ENCODE data around the gene IRF2. TPM values are rescaled to one million over a fixed set of nuclear protein-coding genes. Genes with fewer than 3 reads are reported as not detected.
A peak's percentile ranks its signal among the peaks of the same experiment; 100 is the strongest.

Gene IRF2
- total RNA-seq, 2 experiments from 2014 or later: 11.4 to 14.9 TPM

DNA sequence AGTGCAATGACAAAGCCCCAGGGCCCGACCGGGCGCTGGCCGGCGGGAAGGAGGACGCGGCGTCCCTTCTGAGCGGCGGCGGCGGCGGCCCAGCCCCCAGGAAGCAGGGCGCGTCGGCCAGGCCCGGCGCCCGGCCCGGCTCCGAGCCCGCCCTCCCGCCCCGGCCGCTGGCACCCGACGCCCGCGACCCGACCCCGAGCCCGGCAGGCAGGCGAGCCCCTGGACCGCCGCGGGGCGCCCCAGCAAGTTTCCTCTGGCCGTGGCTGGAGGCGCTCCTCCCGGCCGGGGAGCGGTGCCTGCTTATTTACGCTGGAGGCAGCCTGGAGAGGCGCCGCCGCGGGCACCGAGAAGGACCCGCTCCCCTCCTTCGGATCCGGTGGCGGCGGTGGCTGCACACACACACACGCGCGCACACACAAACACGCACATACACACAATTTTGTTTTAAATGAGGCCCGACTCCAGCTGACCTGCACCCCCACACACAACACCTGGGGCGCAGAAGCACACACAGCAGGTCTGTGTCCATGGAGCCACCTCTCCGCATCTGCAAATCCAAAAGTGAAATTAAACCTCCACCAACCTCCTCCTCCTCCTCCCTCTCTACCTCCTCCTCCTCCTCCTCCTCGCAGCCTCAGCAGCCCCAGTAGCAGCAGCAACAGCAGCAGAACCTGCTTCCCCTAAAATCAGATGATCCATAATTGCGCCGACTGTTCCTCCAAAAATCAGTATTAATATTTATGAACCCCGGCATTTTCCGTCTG lies 669 bp downstream of the IRF2 start:
- Histone ChIP-seq H3K36me3 (ENCODE audit: insufficient read depth, low read length) (peaks cover 13% of the 10 kb centered on the region), H3K4me3 (ENCODE audit: low read length) (peak overlapping the region; percentile 99), H3K4me1 (ENCODE audit: insufficient read depth, low read length) (peaks cover 59% of the 10 kb centered on the region), H3K9me3 (ENCODE audit: control insufficient read depth in 1 of 2, insufficient read depth in 1 of 2, low read length in 2 of 2) (no peaks in the 10 kb centered on the region), H3K27me3 (ENCODE audit: control insufficient read depth in 1 of 2, insufficient read depth in 2 of 2, low read length in 2 of 2) (no peaks in the 10 kb centered on the region), H3K27ac (ENCODE audit: low read depth in 1 of 2, low read length in 2 of 2) (peak overlapping the region; percentile 82 to 84)
- Mint-ChIP-seq H3K4me3 (peak overlapping the region; percentile 98), H3K27ac (peak overlapping the region; percentile 98), H3K9me3 (no peaks in the 10 kb centered on the region), H3K4me1 (ENCODE audit: low read depth) (peaks cover 62% of the 10 kb centered on the region), H3K36me3 (ENCODE audit: low read depth) (peaks cover 54% of the 10 kb centered on the region), H3K27me3 (no peaks in the 10 kb centered on the region)
- ChIA-PET CTCF (interaction anchor here (0.9 to 2.0 kb wide), 2 partner anchors 63 to 210 kb away, joined by 4 to 7 read pairs; no protein-coding TSS in a partner anchor), POLR2A (interaction anchor here (0.6 to 5.2 kb wide), 40 partner anchors 8 to 1030 kb away, joined by 3 to 233 read pairs (median 6); partner anchors contain the start of genes CASP3, CDKN2AIP, CENPU and PRIMPOL)
- TF ChIP-seq, protein P1, sequence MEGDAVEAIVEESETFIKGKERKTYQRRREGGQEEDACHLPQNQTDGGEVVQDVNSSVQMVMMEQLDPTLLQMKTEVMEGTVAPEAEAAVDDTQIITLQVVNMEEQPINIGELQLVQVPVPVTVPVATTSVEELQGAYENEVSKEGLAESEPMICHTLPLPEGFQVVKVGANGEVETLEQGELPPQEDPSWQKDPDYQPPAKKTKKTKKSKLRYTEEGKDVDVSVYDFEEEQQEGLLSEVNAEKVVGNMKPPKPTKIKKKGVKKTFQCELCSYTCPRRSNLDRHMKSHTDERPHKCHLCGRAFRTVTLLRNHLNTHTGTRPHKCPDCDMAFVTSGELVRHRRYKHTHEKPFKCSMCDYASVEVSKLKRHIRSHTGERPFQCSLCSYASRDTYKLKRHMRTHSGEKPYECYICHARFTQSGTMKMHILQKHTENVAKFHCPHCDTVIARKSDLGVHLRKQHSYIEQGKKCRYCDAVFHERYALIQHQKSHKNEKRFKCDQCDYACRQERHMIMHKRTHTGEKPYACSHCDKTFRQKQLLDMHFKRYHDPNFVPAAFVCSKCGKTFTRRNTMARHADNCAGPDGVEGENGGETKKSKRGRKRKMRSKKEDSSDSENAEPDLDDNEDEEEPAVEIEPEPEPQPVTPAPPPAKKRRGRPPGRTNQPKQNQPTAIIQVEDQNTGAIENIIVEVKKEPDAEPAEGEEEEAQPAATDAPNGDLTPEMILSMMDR (IDR thresholded peaks at IDR 0.05): no peak
- intact Hi-C loops (cut with DNase I, micrococcal nuclease): loop anchor here (1.0 to 10.0 kb wide), 14 partner anchors 20 to 1026 kb away; partner anchors contain the start of genes CASP3 (in 2 of the 2), CENPU (in 2 of the 2), PRIMPOL (in 2 of the 2) and ACSL1 (in 1 of the 2)
- ATAC-seq (ENCODE audit: poor library complexity) (peak; percentile 38), DNase-seq (peak; percentile 23 to 81 (median 42))

GRCh38 chr4:184472614-184473498 lies 1.5 kb downstream of the IRF2 start:
- intact Hi-C loops (cut with DNase I, micrococcal nuclease): loop anchor here (2.0 to 10.0 kb wide), 9 partner anchors 36 to 1026 kb away; partner anchors contain the start of genes CENPU (in 2 of the 2) and ACSL1 (in 1 of the 2)
- H3K36me3 Mint-ChIP-seq (ENCODE audit: low read depth): peaks cover 54% of the 10 kb centered on the region
- ChIA-PET POLR2A (interaction anchor here (0.6 to 5.2 kb wide), 7 partner anchors 13 to 261 kb away, joined by 4 to 233 read pairs (median 18); partner anchors contain the start of genes CASP3, CENPU and PRIMPOL), CTCF (no interaction called here)
- Histone ChIP-seq H3K27ac (ENCODE audit: low read depth in 1 of 2, low read length in 2 of 2) (peak overlapping the region; percentile 70 to 72), H3K36me3 (ENCODE audit: insufficient read depth, low read length) (peaks cover 13% of the 10 kb centered on the region), H3K27me3 (ENCODE audit: control insufficient read depth in 1 of 2, insufficient read depth in 2 of 2, low read length in 2 of 2) (no peaks in the 10 kb centered on the region), H3K9me3 (ENCODE audit: control insufficient read depth in 1 of 2, insufficient read depth in 1 of 2, low read length in 2 of 2) (no peaks in the 10 kb centered on the region), H3K4me1 (ENCODE audit: insufficient read depth, low read length) (peaks cover 62% of the 10 kb centered on the region), H3K4me3 (ENCODE audit: low read length) (peak overlapping the region; percentile 99)
- DNase-seq: peak in 11 of 14 experiments; percentile 13 to 73 (median 41)
- TF ChIP-seq, protein P1 (IDR thresholded peaks at IDR 0.05): no peak
- H3K4me3 Mint-ChIP-seq: peak overlapping the region; percentile 91
- H3K4me1 Mint-ChIP-seq (ENCODE audit: low read depth): peaks cover 66% of the 10 kb centered on the region
- peak overlapping the region; percentile 97 for H3K27ac Mint-ChIP-seq
- ATAC-seq (ENCODE audit: poor library complexity): no peak
- no peaks in the 10 kb centered on the region for H3K9me3 Mint-ChIP-seq
- H3K27me3 Mint-ChIP-seq: no peaks in the 10 kb centered on the region
